ENCODE results near the gene AFF2.

AFF2 gene

GRCh38 chrX:149010013-149010852, 509.8 kb downstream of the AFF2 start:
- H3K4me3 ChIP-seq (ENCODE audit: low read depth, low read length) = no peak overlapping the region
- DNase-seq (ENCODE audit: low read depth, low spot score) = no peak
- in situ Hi-C loops (cut with HindIII; ENCODE audit: low sequenced_read_pairs) = no loop called here
- no peak for TF ChIP-seq CTCF (IDR thresholded peaks at IDR 0.05; ENCODE audit: low read depth, low read length)

GRCh38 chrX:149010853-149011224, 510.4 kb downstream of the AFF2 start:
- DNase-seq (ENCODE audit: low read depth, low spot score) = no peak
- H3K4me3 ChIP-seq (ENCODE audit: low read depth, low read length) = no peak overlapping the region
- no peak for TF ChIP-seq CTCF (IDR thresholded peaks at IDR 0.05; ENCODE audit: low read depth, low read length)
- in situ Hi-C loops (cut with HindIII; ENCODE audit: low sequenced_read_pairs) = no loop called here

GRCh38 chrX:149013081-149013480, 512.7 kb downstream of the AFF2 start:
- H3K4me3 ChIP-seq (ENCODE audit: low read depth, low read length) = no peak overlapping the region
- no peak for TF ChIP-seq CTCF (IDR thresholded peaks at IDR 0.05; ENCODE audit: low read depth, low read length)
- no peak for DNase-seq (ENCODE audit: low read depth, low spot score)
- in situ Hi-C loops (cut with HindIII; ENCODE audit: low sequenced_read_pairs) = no loop called here

- in situ Hi-C loops (cut with HindIII; ENCODE audit: low sequenced_read_pairs) = no loop called here
- no peak for DNase-seq (ENCODE audit: low read depth, low spot score)
- no peak for TF ChIP-seq CTCF (IDR thresholded peaks at IDR 0.05; ENCODE audit: low read depth, low read length)
- H3K4me3 ChIP-seq (ENCODE audit: low read depth, low read length) = no peak overlapping the region
These were observed 520.7 kb downstream of the AFF2 start for GRCh38 chrX:149021159-149021558.

- in situ Hi-C loops (cut with HindIII; ENCODE audit: low sequenced_read_pairs) = no loop called here
- no peak for TF ChIP-seq CTCF (IDR thresholded peaks at IDR 0.05; ENCODE audit: low read depth, low read length)
These were observed 522.1 kb downstream of the AFF2 start for GRCh38 chrX:149022485-149022884.

GRCh38 chrX:149032449-149032848, 532.0 kb downstream of the AFF2 start:
- H3K4me3 ChIP-seq (ENCODE audit: low read depth, low read length) = no peak overlapping the region
- no peak for TF ChIP-seq CTCF (IDR thresholded peaks at IDR 0.05; ENCODE audit: low read depth, low read length)
- DNase-seq (ENCODE audit: low read depth, low spot score) = no peak
- in situ Hi-C loops (cut with HindIII; ENCODE audit: low sequenced_read_pairs) = no loop called here

More at GRCh38 chrX:149022485-149022884, 522.1 kb downstream of the AFF2 start:
- no peak for DNase-seq (ENCODE audit: low read depth, low spot score)
- H3K4me3 ChIP-seq (ENCODE audit: low read depth, low read length) = no peak overlapping the region
